Stimulated activated effector memory CD8-positive, alpha-beta T cell treated with anti-CD3 and anti-CD28 coated beads, Interleukin-12 subunit alpha, Interleukin-12 subunit beta, amount 100 ng/mL, for 72 hours (primary cell): ENCODE data around the gene NPC1L1.

ENCODE experiments used
- ATAC-seq: fragments of 150-1000 bp; cut with Tn5 transposase; 2 replicates; pipeline ENCODE4 v1.10.0; 2021
- DNase-seq, 2 donors: peaks; one replicate each; pipeline ENCODE4 v3.0.0; 2021 to 2022; ENCODE audit warnings: low spot score in 2 of 2
- H3K27ac Mint-ChIP-seq: one replicate; pipeline ENCODE4 v1.8.0; 2022; ENCODE audit warnings: mild to moderate bottlenecking, mixed read lengths
- H3K36me3 Mint-ChIP-seq: one replicate; pipeline ENCODE4 v1.8.0; 2022; ENCODE audit warnings: mild to moderate bottlenecking, mixed read lengths
- H3K4me1 Mint-ChIP-seq: one replicate; pipeline ENCODE4 v1.8.0; 2022; ENCODE audit warnings: mixed read lengths
- H3K4me3 Mint-ChIP-seq: one replicate; pipeline ENCODE4 v1.8.0; 2022; ENCODE audit warnings: mild to moderate bottlenecking, mixed read lengths
- H3K9me3 Mint-ChIP-seq: one replicate; pipeline ENCODE4 v1.8.0; 2022; ENCODE audit warnings: mixed read lengths

NPC1L1 gene

GRCh38 chr7:44484482-44485313 is 56.4 kb downstream of the NPC1L1 start:
- Mint-ChIP-seq H3K9me3 (peaks cover 7% of the 10 kb centered on the region), H3K27ac (no peak overlapping the region), H3K4me3 (no peak overlapping the region), H3K36me3 (peaks cover 58% of the 10 kb centered on the region), H3K4me1 (peaks cover 59% of the 10 kb centered on the region)
- no peak for ATAC-seq
- peak in 1 of 2 donors; percentile 22 for DNase-seq

- Mint-ChIP-seq H3K27ac (no peak overlapping the region), H3K36me3 (peaks cover 76% of the 10 kb centered on the region), H3K4me1 (peaks cover 43% of the 10 kb centered on the region), H3K9me3 (peaks cover 7% of the 10 kb centered on the region), H3K4me3 (no peak overlapping the region)
- DNase-seq, result no peak
- no peak for ATAC-seq
Measured at GRCh38 chr7:44482502-44483485, 58.3 kb downstream of the NPC1L1 start.

- no peak overlapping the region for H3K4me3 Mint-ChIP-seq
- H3K36me3 Mint-ChIP-seq, result peaks cover 100% of the 10 kb centered on the region
- no peak for ATAC-seq
- peaks cover 32% of the 10 kb centered on the region for H3K4me1 Mint-ChIP-seq
- H3K9me3 Mint-ChIP-seq, result peaks cover 4% of the 10 kb centered on the region
- H3K27ac Mint-ChIP-seq, result no peak overlapping the region
- no peak for DNase-seq
Measured at GRCh38 chr7:44477938-44478337, 63.2 kb downstream of the NPC1L1 start.

GRCh38 chr7:44477063-44477830 is 63.9 kb downstream of the NPC1L1 start:
- Mint-ChIP-seq H3K4me3 (no peak overlapping the region), H3K27ac (peak overlapping the region; percentile 67), H3K36me3 (peaks cover 100% of the 10 kb centered on the region), H3K4me1 (peaks cover 30% of the 10 kb centered on the region), H3K9me3 (no peaks in the 10 kb centered on the region)
- DNase-seq, result peak; percentile 53 to 72
- peak; percentile 99 for ATAC-seq

GRCh38 chr7:44476313-44476712 is 64.8 kb downstream of the NPC1L1 start:
- ATAC-seq (no peak), DNase-seq (peak in 1 of 2 donors; percentile 17)
- peaks cover 35% of the 10 kb centered on the region for H3K4me1 Mint-ChIP-seq
- no peaks in the 10 kb centered on the region for H3K9me3 Mint-ChIP-seq
- no peak overlapping the region for H3K27ac Mint-ChIP-seq
- peaks cover 100% of the 10 kb centered on the region for H3K36me3 Mint-ChIP-seq
- H3K4me3 Mint-ChIP-seq, result no peak overlapping the region

- H3K36me3 Mint-ChIP-seq, result peaks cover 97% of the 10 kb centered on the region
- DNase-seq (peak in 1 of 2 donors; percentile 18), ATAC-seq (no peak)
- no peak overlapping the region for H3K4me3 Mint-ChIP-seq
- H3K27ac Mint-ChIP-seq, result no peak overlapping the region
- H3K4me1 Mint-ChIP-seq, result peaks cover 56% of the 10 kb centered on the region
- no peaks in the 10 kb centered on the region for H3K9me3 Mint-ChIP-seq
Measured at GRCh38 chr7:44473295-44473694, 67.8 kb downstream of the NPC1L1 start.

GRCh38 chr7:44472843-44473242 is 68.3 kb downstream of the NPC1L1 start:
- H3K27ac Mint-ChIP-seq, result no peak overlapping the region
- peaks cover 97% of the 10 kb centered on the region for H3K36me3 Mint-ChIP-seq
- ATAC-seq, result no peak
- H3K4me1 Mint-ChIP-seq, result peaks cover 61% of the 10 kb centered on the region
- DNase-seq, result peak in 1 of 2 donors; percentile 36
- no peak overlapping the region for H3K4me3 Mint-ChIP-seq
- H3K9me3 Mint-ChIP-seq, result no peaks in the 10 kb centered on the region

- no peak overlapping the region for H3K27ac Mint-ChIP-seq
- H3K9me3 Mint-ChIP-seq, result no peaks in the 10 kb centered on the region
- no peak for ATAC-seq
- H3K4me1 Mint-ChIP-seq, result peaks cover 62% of the 10 kb centered on the region
- peaks cover 97% of the 10 kb centered on the region for H3K36me3 Mint-ChIP-seq
- no peak for DNase-seq
- H3K4me3 Mint-ChIP-seq, result no peak overlapping the region
Measured at GRCh38 chr7:44471850-44472249, 69.3 kb downstream of the NPC1L1 start.

- Mint-ChIP-seq H3K4me1 (peaks cover 62% of the 10 kb centered on the region), H3K9me3 (no peaks in the 10 kb centered on the region), H3K36me3 (peaks cover 96% of the 10 kb centered on the region), H3K27ac (no peak overlapping the region), H3K4me3 (no peak overlapping the region)
- no peak for ATAC-seq
- no peak for DNase-seq
Measured at GRCh38 chr7:44471436-44471835, 69.7 kb downstream of the NPC1L1 start.

- Mint-ChIP-seq H3K9me3 (no peaks in the 10 kb centered on the region), H3K27ac (no peak overlapping the region), H3K36me3 (peaks cover 93% of the 10 kb centered on the region), H3K4me1 (peaks cover 66% of the 10 kb centered on the region), H3K4me3 (no peak overlapping the region)
- no peak for DNase-seq
- ATAC-seq, result no peak
Measured at GRCh38 chr7:44470628-44471245, 70.4 kb downstream of the NPC1L1 start.

- H3K9me3 Mint-ChIP-seq, result no peaks in the 10 kb centered on the region
- H3K4me1 Mint-ChIP-seq, result peaks cover 72% of the 10 kb centered on the region
- DNase-seq, result no peak
- H3K27ac Mint-ChIP-seq, result no peak overlapping the region
- no peak for ATAC-seq
- H3K36me3 Mint-ChIP-seq, result peaks cover 93% of the 10 kb centered on the region
- no peak overlapping the region for H3K4me3 Mint-ChIP-seq
Measured at GRCh38 chr7:44470135-44470479, 71.0 kb downstream of the NPC1L1 start.

GRCh38 chr7:44469461-44470134 is 71.5 kb downstream of the NPC1L1 start:
- Mint-ChIP-seq H3K36me3 (peaks cover 93% of the 10 kb centered on the region), H3K27ac (no peak overlapping the region), H3K4me1 (peaks cover 76% of the 10 kb centered on the region), H3K9me3 (no peaks in the 10 kb centered on the region), H3K4me3 (no peak overlapping the region)
- no peak for DNase-seq
- no peak for ATAC-seq

GRCh38 chr7:44467217-44467548 is 73.9 kb downstream of the NPC1L1 start:
- ATAC-seq, result no peak
- peak overlapping the region; percentile 77 for H3K27ac Mint-ChIP-seq
- H3K9me3 Mint-ChIP-seq, result no peaks in the 10 kb centered on the region
- H3K4me1 Mint-ChIP-seq, result peaks cover 70% of the 10 kb centered on the region
- H3K4me3 Mint-ChIP-seq, result peak overlapping the region; percentile 44
- DNase-seq, result no peak
- H3K36me3 Mint-ChIP-seq, result peaks cover 75% of the 10 kb centered on the region
